ENCODE measurements around the gene FABP3.

Gene FABP3

DNA sequence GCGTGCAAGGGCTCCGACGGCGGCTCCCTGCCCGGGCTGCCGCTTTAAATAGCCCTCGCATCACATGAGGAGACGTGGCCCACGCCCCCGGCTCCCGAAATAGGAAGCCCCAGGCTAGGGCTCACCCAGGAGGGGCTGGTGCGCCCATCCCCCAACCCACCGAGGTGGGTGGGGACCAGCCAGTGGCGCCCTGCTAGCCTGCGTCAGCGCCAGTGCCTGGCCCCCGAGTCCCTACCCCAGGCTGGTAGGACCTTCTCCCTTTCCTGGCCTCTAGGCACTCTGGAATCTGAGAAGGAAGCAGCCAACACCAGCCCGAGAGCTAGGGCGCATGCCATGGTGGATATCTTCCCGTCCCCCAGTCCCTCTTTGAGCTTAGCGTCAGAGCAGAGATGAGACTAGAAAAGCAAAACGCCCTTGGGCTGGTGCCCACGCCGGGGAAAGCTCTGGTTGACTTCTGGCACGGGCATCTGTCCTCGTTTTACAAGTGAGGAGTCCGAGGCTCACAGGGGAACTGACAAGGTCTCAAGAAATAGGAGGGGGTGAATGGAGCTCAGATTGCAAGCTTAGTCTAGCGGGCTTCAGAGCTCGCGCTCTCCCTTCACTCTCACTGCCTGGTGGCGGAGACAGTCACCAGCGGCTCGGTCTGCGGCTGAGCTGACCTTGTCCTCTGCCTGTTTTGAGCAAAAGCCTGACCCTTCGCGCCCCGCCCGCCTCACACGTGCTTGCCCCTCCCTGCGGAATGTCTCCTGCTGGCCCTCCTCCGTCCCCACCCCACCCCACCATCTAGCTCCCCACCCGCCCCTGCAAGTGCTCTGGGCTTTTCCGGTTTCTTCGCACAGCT lies at the start of gene FABP3:
FABP3 (minus strand) TSS at position 21 of the 841 bp plus-strand sequence. CDS start 62 bp downstream, outside the sequence.
- H3K27ac ChIP-seq (ENCODE audit: low read length): peak within 1 kb of the TSS; percentile 81
- peak within 1 kb of the TSS; percentile 73 to 80 for H3K4me3 ChIP-seq (ENCODE audit: low read length in 2 of 2)
- peak within 1 kb of the TSS; percentile 63 to 73 for H3K9ac ChIP-seq (ENCODE audit: low read length in 2 of 2)
- H3K27me3 ChIP-seq (ENCODE audit: control insufficient read depth in 1 of 2, insufficient read depth in 2 of 2, low read length in 2 of 2): no peaks in the 10 kb centered on the region
- H3K9me3 ChIP-seq (ENCODE audit: control insufficient read depth in 2 of 2, low read length in 2 of 2): no peaks in the 10 kb centered on the region
- H3K4me1 ChIP-seq (ENCODE audit: control insufficient read depth, insufficient read depth, low read length): peaks cover 40% of the 10 kb centered on the region
- H3K36me3 ChIP-seq (ENCODE audit: control insufficient read depth in 2 of 2, insufficient read depth in 2 of 2, low read length in 2 of 2): peaks cover 0 to 2% of the 10 kb centered on the region in 2 donors

DNA sequence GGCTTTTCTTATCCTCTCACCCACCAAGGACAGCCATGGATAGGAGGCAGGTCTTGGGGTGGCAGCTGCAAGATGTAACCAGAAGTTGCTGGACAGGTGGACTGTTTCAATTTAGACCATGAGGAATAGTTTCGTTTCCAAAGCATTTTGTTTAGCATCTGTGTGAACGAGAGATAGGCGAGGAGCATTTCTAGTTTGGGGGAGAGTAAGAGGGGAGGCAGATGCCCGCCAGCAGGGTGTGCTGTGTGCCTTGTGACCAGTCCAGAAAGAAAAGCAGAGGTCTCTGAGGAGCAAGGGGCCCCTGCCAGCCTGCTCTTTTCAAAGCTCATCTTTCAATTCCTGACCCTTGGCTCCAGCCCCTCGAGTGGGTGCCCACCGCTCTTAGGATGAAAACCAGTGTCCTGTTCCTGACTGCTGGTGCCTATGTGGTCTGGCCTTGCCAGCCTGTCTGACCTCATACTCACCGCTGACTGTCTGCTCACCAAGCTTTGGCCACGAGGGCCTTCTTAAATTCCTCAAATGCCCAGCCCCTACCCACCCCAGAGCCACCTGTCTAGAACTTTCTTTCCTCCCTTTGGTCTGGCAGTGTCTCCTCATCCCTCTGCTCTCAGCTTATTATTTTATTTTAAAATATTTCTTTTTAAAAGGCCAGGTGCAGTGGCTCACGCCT lies 48.6 kb upstream of the FABP3 start:
- Histone ChIP-seq H3K27me3 (ENCODE audit: control insufficient read depth in 1 of 2, insufficient read depth in 2 of 2, low read length in 2 of 2) (peaks cover 0 to 2% of the 10 kb centered on the region in 2 donors), H3K27ac (ENCODE audit: low read length) (no peak overlapping the region), H3K9me3 (ENCODE audit: control insufficient read depth in 2 of 2, low read length in 2 of 2) (no peaks in the 10 kb centered on the region), H3K9ac (ENCODE audit: low read length in 2 of 2) (no peak overlapping the region), H3K36me3 (ENCODE audit: control insufficient read depth in 2 of 2, insufficient read depth in 2 of 2, low read length in 2 of 2) (no peaks in the 10 kb centered on the region), H3K4me1 (ENCODE audit: control insufficient read depth, insufficient read depth, low read length) (no peaks in the 10 kb centered on the region), H3K4me3 (ENCODE audit: low read length in 2 of 2) (no peak overlapping the region)

DNA sequence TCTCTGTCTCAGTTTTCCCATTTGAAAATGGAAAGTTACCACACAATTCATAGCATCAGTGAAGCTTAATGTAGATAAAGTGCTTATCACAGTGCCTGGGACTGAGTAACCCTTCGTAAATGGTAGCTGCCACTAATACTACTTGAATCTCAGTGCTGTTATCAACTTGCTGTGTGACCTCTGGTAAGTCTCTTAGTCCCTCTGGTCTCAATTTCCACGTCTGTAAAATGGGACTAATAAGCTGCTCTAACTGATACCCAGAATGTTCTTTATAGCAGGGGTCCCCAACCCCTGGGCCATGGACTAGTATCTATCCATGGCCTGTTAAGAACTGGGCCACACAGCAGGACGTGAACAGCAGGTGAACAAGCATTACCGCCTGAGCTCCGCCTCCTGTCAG lies 47.8 kb upstream of the FABP3 start:
- Histone ChIP-seq H3K4me3 (ENCODE audit: low read length in 2 of 2) (no peak overlapping the region), H3K36me3 (ENCODE audit: control insufficient read depth in 2 of 2, insufficient read depth in 2 of 2, low read length in 2 of 2) (no peaks in the 10 kb centered on the region), H3K27me3 (ENCODE audit: control insufficient read depth in 1 of 2, insufficient read depth in 2 of 2, low read length in 2 of 2) (peaks cover 0 to 2% of the 10 kb centered on the region in 2 donors), H3K9me3 (ENCODE audit: control insufficient read depth in 2 of 2, low read length in 2 of 2) (no peaks in the 10 kb centered on the region), H3K9ac (ENCODE audit: low read length in 2 of 2) (no peak overlapping the region), H3K27ac (ENCODE audit: low read length) (no peak overlapping the region), H3K4me1 (ENCODE audit: control insufficient read depth, insufficient read depth, low read length) (no peaks in the 10 kb centered on the region)

DNA sequence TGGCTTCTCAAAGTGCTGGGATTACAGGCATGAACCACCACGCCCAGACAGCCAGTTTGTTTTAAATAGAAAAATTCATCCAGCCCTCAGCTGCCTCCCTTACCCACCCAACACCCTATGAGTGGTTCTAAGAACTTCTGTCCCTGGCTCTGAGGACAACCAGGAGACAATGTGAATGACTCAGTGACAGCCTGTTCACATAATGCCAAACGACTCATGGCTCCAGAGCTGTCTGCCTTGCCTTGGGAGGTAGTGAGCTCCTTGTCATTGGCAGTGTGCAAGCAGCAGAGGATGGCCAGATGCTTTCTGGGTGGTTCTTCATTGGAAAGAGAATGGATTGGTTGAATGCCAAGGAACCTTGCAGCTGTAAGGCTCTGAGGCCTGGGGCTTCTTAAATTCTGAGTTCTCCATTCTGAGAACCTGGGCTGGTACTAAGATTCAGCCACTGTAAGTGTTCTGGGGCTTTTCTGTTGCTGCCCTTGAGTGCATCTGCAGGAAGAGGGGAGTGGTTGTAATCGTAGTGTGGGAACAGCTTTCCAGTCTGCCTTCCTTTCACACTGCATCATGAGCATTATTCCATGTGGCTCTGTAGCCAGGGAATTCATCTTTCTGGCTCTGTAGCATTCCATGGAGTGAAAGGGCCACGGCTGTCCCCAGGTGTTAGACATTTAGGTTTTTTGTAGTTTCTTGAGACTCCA lies 45.9 kb upstream of the FABP3 start:
- H3K36me3 ChIP-seq (ENCODE audit: control insufficient read depth in 2 of 2, insufficient read depth in 2 of 2, low read length in 2 of 2): no peaks in the 10 kb centered on the region
- no peak overlapping the region for H3K4me3 ChIP-seq (ENCODE audit: low read length in 2 of 2)
- no peak overlapping the region for H3K9ac ChIP-seq (ENCODE audit: low read length in 2 of 2)
- peaks cover 6 to 12% of the 10 kb centered on the region in 2 donors for H3K27me3 ChIP-seq (ENCODE audit: control insufficient read depth in 1 of 2, insufficient read depth in 2 of 2, low read length in 2 of 2)
- H3K4me1 ChIP-seq (ENCODE audit: control insufficient read depth, insufficient read depth, low read length): peaks cover 3% of the 10 kb centered on the region
- no peaks in the 10 kb centered on the region for H3K9me3 ChIP-seq (ENCODE audit: control insufficient read depth in 2 of 2, low read length in 2 of 2)
- no peak overlapping the region for H3K27ac ChIP-seq (ENCODE audit: low read length)

DNA sequence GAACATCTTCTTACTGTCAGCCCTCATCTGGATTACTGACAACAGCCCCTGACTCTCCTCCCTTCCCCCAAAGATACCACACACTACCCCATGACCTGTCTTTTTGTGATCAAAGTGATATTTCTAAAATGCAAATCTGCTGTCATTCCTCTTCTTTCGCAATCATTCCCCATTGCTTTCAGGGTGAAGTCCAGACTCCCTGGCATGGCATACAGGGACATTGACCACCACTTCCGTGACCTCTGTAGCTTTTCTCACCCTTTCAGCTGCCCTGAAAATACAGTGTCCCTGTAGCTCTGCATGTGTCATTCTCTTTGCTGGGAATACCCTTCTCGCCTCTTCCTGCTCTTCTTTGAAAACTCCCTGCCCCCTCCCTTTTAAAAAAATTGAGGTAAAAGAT lies 44.3 kb upstream of the FABP3 start:
- Histone ChIP-seq H3K4me3 (ENCODE audit: low read length in 2 of 2) (no peak overlapping the region), H3K27me3 (ENCODE audit: control insufficient read depth in 1 of 2, insufficient read depth in 2 of 2, low read length in 2 of 2) (peaks cover 20 to 21% of the 10 kb centered on the region in 2 donors), H3K9ac (ENCODE audit: low read length in 2 of 2) (no peak overlapping the region), H3K4me1 (ENCODE audit: control insufficient read depth, insufficient read depth, low read length) (peaks cover 14% of the 10 kb centered on the region), H3K27ac (ENCODE audit: low read length) (no peak overlapping the region), H3K36me3 (ENCODE audit: control insufficient read depth in 2 of 2, insufficient read depth in 2 of 2, low read length in 2 of 2) (no peaks in the 10 kb centered on the region), H3K9me3 (ENCODE audit: control insufficient read depth in 2 of 2, low read length in 2 of 2) (no peaks in the 10 kb centered on the region)

DNA sequence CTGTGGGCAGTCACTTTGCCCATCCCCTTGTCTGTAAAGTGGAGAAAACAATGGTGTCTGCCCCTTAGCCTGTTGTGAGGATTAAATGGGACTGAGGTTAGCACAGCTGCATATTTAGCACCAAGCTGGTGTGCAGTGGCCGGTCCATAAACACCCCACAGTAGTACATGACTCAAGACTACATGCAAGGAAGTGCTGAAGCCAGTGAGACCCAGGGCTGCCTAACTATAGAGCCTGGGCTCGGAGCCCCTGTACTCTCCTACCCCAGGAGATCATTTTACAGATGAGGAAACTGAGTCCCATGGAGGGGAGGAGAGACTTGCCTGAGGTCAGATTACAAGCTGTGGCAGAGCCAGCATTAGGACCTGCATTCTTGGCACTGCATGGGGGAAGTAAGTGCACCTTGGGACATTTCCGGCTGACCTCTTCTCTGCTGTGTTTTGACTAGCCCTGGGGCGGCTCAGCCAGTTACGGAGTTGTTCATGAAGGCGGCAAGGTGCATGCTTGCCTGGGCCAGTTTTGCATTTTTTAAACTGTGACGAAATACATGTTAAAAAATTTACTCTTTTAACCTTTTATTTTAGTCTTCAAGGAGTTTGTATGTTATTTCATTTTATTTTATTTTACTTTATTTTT lies 43.3 kb upstream of the FABP3 start:
- H3K9ac ChIP-seq (ENCODE audit: low read length in 2 of 2): no peak overlapping the region

DNA sequence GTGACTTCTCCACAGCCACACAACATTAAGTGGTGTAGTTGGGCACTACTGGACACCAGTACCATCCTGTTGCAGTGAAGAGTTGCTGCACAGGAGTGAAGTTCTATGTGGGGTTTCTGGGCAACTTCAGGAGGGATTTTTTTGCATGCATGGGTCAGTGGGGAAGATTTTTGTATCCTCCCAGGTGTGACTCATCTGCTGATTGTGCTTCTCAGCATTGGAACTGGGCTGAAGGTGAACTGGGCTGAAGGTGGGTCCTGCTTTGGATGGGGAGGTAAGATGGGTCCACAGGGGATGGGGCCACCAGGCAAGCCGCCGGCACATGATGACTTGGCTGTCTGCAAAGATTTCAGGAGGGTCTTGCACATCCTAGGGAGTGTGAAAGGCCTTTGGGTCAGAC lies 42.8 kb upstream of the FABP3 start:
- Histone ChIP-seq H3K4me1 (ENCODE audit: control insufficient read depth, insufficient read depth, low read length) (peaks cover 14% of the 10 kb centered on the region), H3K9ac (ENCODE audit: low read length in 2 of 2) (no peak overlapping the region), H3K9me3 (ENCODE audit: control insufficient read depth in 2 of 2, low read length in 2 of 2) (no peaks in the 10 kb centered on the region), H3K4me3 (ENCODE audit: low read length in 2 of 2) (no peak overlapping the region), H3K27ac (ENCODE audit: low read length) (no peak overlapping the region), H3K27me3 (ENCODE audit: control insufficient read depth in 1 of 2, insufficient read depth in 2 of 2, low read length in 2 of 2) (peaks cover 35% of the 10 kb centered on the region in 2 donors), H3K36me3 (ENCODE audit: control insufficient read depth in 2 of 2, insufficient read depth in 2 of 2, low read length in 2 of 2) (no peaks in the 10 kb centered on the region)

More for the DNA sequence above, 43.3 kb upstream of the FABP3 start:
- H3K27me3 ChIP-seq (ENCODE audit: control insufficient read depth in 1 of 2, insufficient read depth in 2 of 2, low read length in 2 of 2): peaks cover 29% of the 10 kb centered on the region in 2 donors
- peaks cover 14% of the 10 kb centered on the region for H3K4me1 ChIP-seq (ENCODE audit: control insufficient read depth, insufficient read depth, low read length)
- H3K36me3 ChIP-seq (ENCODE audit: control insufficient read depth in 2 of 2, insufficient read depth in 2 of 2, low read length in 2 of 2): no peaks in the 10 kb centered on the region
- no peaks in the 10 kb centered on the region for H3K9me3 ChIP-seq (ENCODE audit: control insufficient read depth in 2 of 2, low read length in 2 of 2)
- no peak overlapping the region for H3K4me3 ChIP-seq (ENCODE audit: low read length in 2 of 2)
- H3K27ac ChIP-seq (ENCODE audit: low read length): no peak overlapping the region

DNA sequence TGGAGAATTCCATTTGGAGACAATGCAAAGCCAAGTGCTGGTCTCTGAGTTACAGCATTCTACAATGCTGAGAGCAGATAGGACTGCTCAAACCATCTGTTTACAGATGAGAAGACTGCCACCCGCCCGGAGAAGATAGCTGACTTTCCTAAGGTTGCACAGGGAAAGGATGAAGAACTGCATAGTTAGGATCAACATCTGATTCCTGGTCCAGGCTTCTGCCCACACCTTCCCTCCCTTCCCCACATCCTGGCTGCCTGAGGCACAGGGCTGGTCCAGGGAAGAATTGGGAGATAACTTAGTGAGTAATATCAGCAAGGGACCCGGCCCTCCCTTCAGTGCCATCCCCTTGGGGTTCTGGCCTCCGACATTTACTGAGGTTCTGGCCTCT lies 42.1 kb upstream of the FABP3 start:
- H3K4me3 ChIP-seq (ENCODE audit: low read length in 2 of 2): no peak overlapping the region
- no peaks in the 10 kb centered on the region for H3K36me3 ChIP-seq (ENCODE audit: control insufficient read depth in 2 of 2, insufficient read depth in 2 of 2, low read length in 2 of 2)
- H3K9ac ChIP-seq (ENCODE audit: low read length in 2 of 2): no peak overlapping the region
- peaks cover 40 to 41% of the 10 kb centered on the region in 2 donors for H3K27me3 ChIP-seq (ENCODE audit: control insufficient read depth in 1 of 2, insufficient read depth in 2 of 2, low read length in 2 of 2)
- H3K4me1 ChIP-seq (ENCODE audit: control insufficient read depth, insufficient read depth, low read length): peaks cover 14% of the 10 kb centered on the region
- no peak overlapping the region for H3K27ac ChIP-seq (ENCODE audit: low read length)
- no peaks in the 10 kb centered on the region for H3K9me3 ChIP-seq (ENCODE audit: control insufficient read depth in 2 of 2, low read length in 2 of 2)

DNA sequence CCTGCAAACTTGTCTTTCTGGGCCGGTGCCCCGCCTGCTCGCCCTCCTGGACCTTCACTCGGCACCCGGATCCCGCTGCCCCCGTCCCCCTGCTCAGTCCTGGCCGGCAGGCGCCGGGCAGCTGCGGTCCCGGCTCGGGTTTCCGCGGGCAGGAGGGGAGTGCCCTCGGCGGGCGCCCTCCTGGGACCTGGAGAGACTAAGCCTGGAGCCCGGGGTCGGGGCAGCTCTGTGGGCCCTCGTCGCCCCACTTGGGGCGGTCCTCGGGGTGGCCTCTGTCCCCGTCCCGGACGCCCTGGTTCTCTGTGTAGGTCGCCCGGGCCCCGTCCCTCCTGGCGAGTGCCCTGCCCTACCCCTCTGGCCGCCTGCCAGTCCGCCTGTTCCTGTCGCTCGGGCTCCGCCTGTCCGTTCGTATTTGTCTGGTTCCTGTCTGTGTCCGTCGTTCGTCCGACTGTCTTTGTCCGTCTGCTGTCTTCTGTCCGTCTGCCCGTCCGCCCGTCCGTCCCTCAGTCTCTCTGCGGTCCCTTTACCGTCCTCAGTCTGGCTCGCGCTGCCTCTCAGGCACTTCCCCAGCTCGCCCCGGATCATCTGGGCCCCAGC lies 40.6 kb upstream of the FABP3 start:
- Histone ChIP-seq H3K36me3 (ENCODE audit: control insufficient read depth in 2 of 2, insufficient read depth in 2 of 2, low read length in 2 of 2) (no peaks in the 10 kb centered on the region), H3K9me3 (ENCODE audit: control insufficient read depth in 2 of 2, low read length in 2 of 2) (no peaks in the 10 kb centered on the region), H3K27ac (ENCODE audit: low read length) (no peak overlapping the region), H3K9ac (ENCODE audit: low read length in 2 of 2) (peak overlapping the region in 1 of 2 donors; percentile 21), H3K27me3 (ENCODE audit: control insufficient read depth in 1 of 2, insufficient read depth in 2 of 2, low read length in 2 of 2) (peaks cover 47 to 55% of the 10 kb centered on the region in 2 donors), H3K4me3 (ENCODE audit: low read length in 2 of 2) (peak overlapping the region; percentile 43 to 74), H3K4me1 (ENCODE audit: control insufficient read depth, insufficient read depth, low read length) (peaks cover 14% of the 10 kb centered on the region)

All from stomach smooth muscle (tissue), 2 donors.